Panc1 (cell line): ENCODE results near the gene CLPX. TPM values are rescaled to one million over a fixed set of nuclear protein-coding genes. Genes with fewer than 3 reads are reported as not detected.

Experiments
- ATAC-seq: fragments of 200-7000 bp; cut with Tn5 transposase; 2 replicates; pipeline ENCODE4 v1.9.1; 2020; ENCODE audit warnings: mild to moderate bottlenecking, moderate library complexity
- BruUV-seq: library from RNA; stranded (reverse); fragments of 400-500 nt; replicated peaks from 2 replicates; lab custom pipeline; 2021; lab: Mats Ljungman, UMichigan
- CTCF ChIA-PET: fragments of 300-600 bp; sonication (Branson Sonifier 250); formaldehyde crosslinking; loops from one replicate; lab custom pipeline; 2022; ENCODE audit warnings: antibody characterized with exemption; lab: Charles Lee
- POLR2A ChIA-PET: fragments of 300-600 bp; sonication (Branson Sonifier 250); formaldehyde crosslinking; loops from one replicate; lab custom pipeline; 2022; ENCODE audit warnings: antibody characterized with exemption; lab: Charles Lee
- DNase-seq: peaks from one replicate; pipeline ENCODE4 v3.0.0-alpha.2; 2010; ENCODE audit warnings: low read depth, low spot score
- H3K27ac ChIP-seq: 2 replicates; pipeline ENCODE4 v1.5.1; 2011; ENCODE audit warnings: mild to moderate bottlenecking, low read length, inconsistent platforms
- H3K27me3 ChIP-seq: fragments of 200-500 bp; sonication (Bioruptor generic); 2 replicates; pipeline ENCODE4 v1.6.0; 2014; ENCODE audit warnings: low read length, inconsistent platforms; ENCODE audit not compliant: control insufficient read depth, insufficient read depth
- H3K36me3 ChIP-seq: fragments of 200-500 bp; sonication (Bioruptor generic); 2 replicates; pipeline ENCODE4 v1.5.1; 2014; ENCODE audit warnings: inconsistent platforms, mild to moderate bottlenecking, low read length, moderate library complexity; ENCODE audit not compliant: control insufficient read depth, insufficient read depth
- H3K4me1 ChIP-seq: 2 replicates; pipeline ENCODE4 v1.5.1; 2011; ENCODE audit warnings: inconsistent platforms, mild to moderate bottlenecking, low read length, moderate library complexity; ENCODE audit not compliant: control insufficient read depth, insufficient read depth
- H3K4me3 ChIP-seq, 2 experiments: 2 replicates each; pipeline ENCODE4 v1.5.1; 2011 to 2012; ENCODE audit warnings: low read depth in 2 of 2, low read length in 2 of 2, mild to moderate bottlenecking in 2 of 2, inconsistent platforms in 1 of 2, moderate library complexity in 1 of 2
- H3K9me3 ChIP-seq: fragments of 200-500 bp; sonication (Bioruptor generic); 2 replicates; pipeline ENCODE4 v1.5.1; 2014; ENCODE audit warnings: low read depth, mild to moderate bottlenecking, inconsistent platforms, low read length, moderate library complexity; ENCODE audit not compliant: control insufficient read depth, insufficient read depth
- POLR2AphosphoS5 ChIP-seq: IDR thresholded peaks from 2 replicates; pipeline ENCODE4 v1.6.1; 2012; ENCODE audit warnings: mild to moderate bottlenecking, low read depth, low read length, moderate library complexity
- REST ChIP-seq, 2 experiments: IDR thresholded peaks; 2 replicates each; pipeline ENCODE4 v1.6.1; 2011 to 2012; ENCODE audit warnings: low read depth in 2 of 2, control low read depth in 1 of 2, low read length in 1 of 2, mild to moderate bottlenecking in 1 of 2, moderate library complexity in 1 of 2; ENCODE audit not compliant: insufficient read depth in 1 of 2
- SIN3A ChIP-seq: IDR thresholded peaks from 2 replicates; pipeline ENCODE4 v1.6.1; 2012; ENCODE audit warnings: low read depth, mild to moderate bottlenecking, low read length, moderate library complexity, borderline replicate concordance; ENCODE audit not compliant: insufficient read depth
- TCF7L2 ChIP-seq: IDR thresholded peaks from 2 replicates; pipeline ENCODE4 v1.6.1; 2011; ENCODE audit warnings: mild to moderate bottlenecking, low read depth, low read length, inconsistent platforms
- in situ Hi-C: cut with HindIII; loops from 2 replicates; pipeline ENCODE4 v1.10.0; 2016; ENCODE audit warnings: low sequenced_read_pairs, low pct_unique_long_range_greater_than_20kb
- intact Hi-C: fragments of 100-400 bp; cut with micrococcal nuclease; formaldehyde crosslinking; loops from one replicate; pipeline ENCODE4 v1.10.0; 2022; ENCODE audit not compliant: unreplicated experiment
- total RNA-seq: library from RNA; stranded (reverse); gene quantifications from one replicate; pipeline ENCODE4 v1.2.1, GENCODE V29; 2021; ENCODE audit not compliant: unreplicated experiment
- TF ChIP-seq, protein P1 (sequence below): fragments of 450-650 bp; IDR thresholded peaks from 2 replicates; pipeline ENCODE4 v1.5.1; 2017; ENCODE audit warnings: mild to moderate bottlenecking

The CLPX gene
- total RNA-seq, 1 experiment from 2014 or later = 49.9 TPM

GRCh38 chr15:65177901-65178300 is 7.2 kb downstream of the CLPX start:
- ATAC-seq (no peak), DNase-seq (no peak)
- TF ChIP-seq REST (IDR thresholded peaks at IDR 0.05; ENCODE audit: insufficient read depth in 1 of 2, low read depth in 2 of 2, low read length in 1 of 2) (no peak), POLR2AphosphoS5 (no peak), SIN3A (no peak), TCF7L2 (no peak)
- TF ChIP-seq, protein P1, sequence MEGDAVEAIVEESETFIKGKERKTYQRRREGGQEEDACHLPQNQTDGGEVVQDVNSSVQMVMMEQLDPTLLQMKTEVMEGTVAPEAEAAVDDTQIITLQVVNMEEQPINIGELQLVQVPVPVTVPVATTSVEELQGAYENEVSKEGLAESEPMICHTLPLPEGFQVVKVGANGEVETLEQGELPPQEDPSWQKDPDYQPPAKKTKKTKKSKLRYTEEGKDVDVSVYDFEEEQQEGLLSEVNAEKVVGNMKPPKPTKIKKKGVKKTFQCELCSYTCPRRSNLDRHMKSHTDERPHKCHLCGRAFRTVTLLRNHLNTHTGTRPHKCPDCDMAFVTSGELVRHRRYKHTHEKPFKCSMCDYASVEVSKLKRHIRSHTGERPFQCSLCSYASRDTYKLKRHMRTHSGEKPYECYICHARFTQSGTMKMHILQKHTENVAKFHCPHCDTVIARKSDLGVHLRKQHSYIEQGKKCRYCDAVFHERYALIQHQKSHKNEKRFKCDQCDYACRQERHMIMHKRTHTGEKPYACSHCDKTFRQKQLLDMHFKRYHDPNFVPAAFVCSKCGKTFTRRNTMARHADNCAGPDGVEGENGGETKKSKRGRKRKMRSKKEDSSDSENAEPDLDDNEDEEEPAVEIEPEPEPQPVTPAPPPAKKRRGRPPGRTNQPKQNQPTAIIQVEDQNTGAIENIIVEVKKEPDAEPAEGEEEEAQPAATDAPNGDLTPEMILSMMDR = no peak
- peaks cover 3% of the 10 kb centered on the region; the same call in 1 of the 2 replicates for H3K4me1 ChIP-seq
- CTCF ChIA-PET = no interaction called here
- H3K27me3 ChIP-seq = no peaks in the 10 kb centered on the region
- H3K4me3 ChIP-seq = no peak overlapping the region
- BruUV-seq = no TSS peak
- H3K36me3 ChIP-seq = peaks cover 26% of the 10 kb centered on the region
- POLR2A ChIA-PET = no interaction called here
- H3K27ac ChIP-seq = no peak overlapping the region
- in situ Hi-C loops = no loop called here
- intact Hi-C loops = no loop called here
- H3K9me3 ChIP-seq = no peaks in the 10 kb centered on the region

DNA sequence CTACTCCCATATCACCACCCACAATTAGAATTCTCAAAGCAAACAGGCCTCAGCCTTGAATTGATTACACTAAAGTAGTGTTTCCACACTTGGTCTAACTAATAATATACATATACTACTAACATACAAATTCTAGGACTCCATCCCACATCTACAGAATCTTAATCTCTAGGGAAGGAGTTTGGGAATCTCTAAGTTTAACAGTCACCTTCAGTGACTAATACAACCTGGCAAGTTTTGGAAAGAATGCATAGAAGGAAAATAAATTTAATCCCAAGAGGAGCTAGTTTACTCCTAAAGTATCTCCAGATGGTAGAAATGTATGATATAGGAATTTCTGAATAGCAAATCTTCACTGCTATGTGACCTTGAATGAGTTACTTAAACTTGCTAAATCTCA is 9.1 kb downstream of the CLPX start:
- peaks cover 26% of the 10 kb centered on the region for H3K36me3 ChIP-seq
- no peak overlapping the region for H3K4me3 ChIP-seq
- ATAC-seq (no peak), DNase-seq (no peak)
- H3K27me3 ChIP-seq = no peaks in the 10 kb centered on the region
- in situ Hi-C loops (no loop called here), intact Hi-C loops (no loop called here)
- no peak overlapping the region for H3K27ac ChIP-seq
- no peak for TF ChIP-seq TCF7L2
- no peak for TF ChIP-seq REST (IDR thresholded peaks at IDR 0.05; ENCODE audit: insufficient read depth in 1 of 2, low read depth in 2 of 2, low read length in 1 of 2)
- no peak for TF ChIP-seq SIN3A
- TF ChIP-seq, protein P1 = no peak
- TF ChIP-seq POLR2AphosphoS5 = no peak
- ChIA-PET POLR2A (interaction anchor here (0.6 kb wide), 1 partner anchor 274 kb away, joined by 5 read pairs; no protein-coding TSS in a partner anchor), CTCF (no interaction called here)
- BruUV-seq = no TSS peak
- no peaks in the 10 kb centered on the region for H3K9me3 ChIP-seq
- no peaks in the 10 kb centered on the region for H3K4me1 ChIP-seq
